HG03469 (cell line): ENCODE data around the gene DPP9.

Experiments used
- ATAC-seq: cut with Tn5 transposase; IDR thresholded peaks from one replicate; pipeline ENCODE4 v1.9.1; 2021; ENCODE audit warnings: mild to moderate bottlenecking, moderate library complexity, moderate number of reproducible peaks; ENCODE audit not compliant: unreplicated experiment

Gene DPP9

GRCh38 chr19:4712771-4713170, 10.9 kb downstream of the DPP9 start:
- no peak for ATAC-seq

GRCh38 chr19:4711211-4711610, 12.4 kb downstream of the DPP9 start:
- ATAC-seq: no peak

- no peak for ATAC-seq
Observed at GRCh38 chr19:4710281-4710600, 13.4 kb downstream of the DPP9 start.

GRCh38 chr19:4709440-4710280, 14.0 kb downstream of the DPP9 start:
- ATAC-seq: no peak

GRCh38 chr19:4707956-4708650, 15.5 kb downstream of the DPP9 start:
- no peak for ATAC-seq

GRCh38 chr19:4707322-4707721, 16.3 kb downstream of the DPP9 start:
- ATAC-seq: no peak

GRCh38 chr19:4705413-4706131, 18.1 kb downstream of the DPP9 start:
- ATAC-seq: no peak

GRCh38 chr19:4704317-4704673, 19.3 kb downstream of the DPP9 start:
- no peak for ATAC-seq

GRCh38 chr19:4703671-4704316, 19.8 kb downstream of the DPP9 start:
- no peak for ATAC-seq

GRCh38 chr19:4702764-4703163, 20.9 kb downstream of the DPP9 start:
- no peak for ATAC-seq

- ATAC-seq: no peak
Observed at GRCh38 chr19:4701557-4701956, 22.1 kb downstream of the DPP9 start.

- no peak for ATAC-seq
Observed at GRCh38 chr19:4700693-4700970, 23.0 kb downstream of the DPP9 start.

- no peak for ATAC-seq
Observed at GRCh38 chr19:4699826-4700692, 23.6 kb downstream of the DPP9 start.

- no peak for ATAC-seq
Observed at GRCh38 chr19:4697304-4697703, 26.3 kb downstream of the DPP9 start.

GRCh38 chr19:4695224-4695731, 28.4 kb downstream of the DPP9 start:
- no peak for ATAC-seq

- no peak for ATAC-seq
Observed at GRCh38 chr19:4694211-4694987, 29.2 kb downstream of the DPP9 start.

GRCh38 chr19:4693471-4694121, 30.0 kb downstream of the DPP9 start:
- ATAC-seq: no peak

- ATAC-seq: no peak
Observed at GRCh38 chr19:4693078-4693350, 30.6 kb downstream of the DPP9 start.

- ATAC-seq: no peak
Observed at GRCh38 chr19:4692251-4693077, 31.2 kb downstream of the DPP9 start.
